Medulla oblongata (tissue), 1 donor: Measurements from ENCODE around the gene F3.

ENCODE experiments used
- DNase-seq: peaks from one replicate; pipeline ENCODE4 v3.0.0-alpha.2; 2015; ENCODE audit errors: extremely low spot score

F3 gene

DNA sequence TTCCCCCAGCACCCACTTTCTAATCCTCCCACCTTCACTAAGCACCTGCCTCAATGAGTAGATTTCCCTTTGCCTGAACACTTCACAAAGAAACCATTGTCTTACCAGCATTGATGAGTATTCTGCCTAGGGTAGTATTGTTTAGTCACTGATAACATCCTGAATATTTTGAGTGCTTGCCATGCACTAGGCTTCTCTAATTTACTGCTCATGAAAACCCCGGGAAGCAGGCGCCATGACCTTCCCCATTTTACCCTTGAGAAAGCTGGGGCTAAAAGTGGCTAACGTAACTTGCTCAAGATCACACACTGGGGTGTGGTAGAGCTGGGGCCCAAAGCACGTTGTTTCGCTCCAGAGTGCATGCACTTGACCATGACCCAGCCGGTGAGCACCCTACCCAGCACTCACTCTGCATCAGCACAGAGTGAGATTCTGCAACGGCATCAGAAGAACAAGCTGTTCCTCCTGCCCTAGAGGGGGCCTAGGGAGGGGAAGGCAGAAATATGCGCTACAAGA, 10.6 kb upstream of the F3 start:
- DNase-seq: no peak

GRCh38 chr1:94551449-94551848, 9.9 kb upstream of the F3 start:
- DNase-seq: no peak

- no peak for DNase-seq
Observed at GRCh38 chr1:94550800-94551241, 9.3 kb upstream of the F3 start.

GRCh38 chr1:94550396-94550795, 8.8 kb upstream of the F3 start:
- DNase-seq: no peak

- DNase-seq: no peak
Observed at GRCh38 chr1:94549706-94550105, 8.1 kb upstream of the F3 start.

GRCh38 chr1:94544706-94545490, 3.3 kb upstream of the F3 start:
- no peak for DNase-seq

- no peak for DNase-seq
Observed at GRCh38 chr1:94543893-94544635, 2.5 kb upstream of the F3 start.

DNA sequence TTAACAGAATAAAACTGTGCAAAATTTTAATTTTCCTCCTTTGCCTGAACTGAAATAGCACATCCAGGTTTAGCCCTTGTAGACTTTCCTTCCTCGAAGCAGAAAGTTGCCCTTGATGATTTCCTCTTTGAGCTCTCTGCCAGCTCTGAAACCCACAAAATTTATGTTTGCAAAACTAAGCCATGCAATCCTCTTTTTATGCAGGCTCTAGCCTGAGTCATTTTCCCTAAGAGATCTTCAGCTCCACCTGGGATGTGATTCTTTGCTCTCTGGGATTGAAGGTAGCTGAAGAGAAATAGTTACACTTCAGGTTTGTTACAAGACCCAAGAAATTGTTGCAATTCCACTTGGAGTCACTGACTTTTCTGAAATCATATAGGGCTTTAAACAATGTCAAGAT, 1.4 kb upstream of the F3 start:
- DNase-seq: no peak

GRCh38 chr1:94542088-94542870, 720 bp upstream of the F3 start:
- DNase-seq: peak; percentile 49

DNA sequence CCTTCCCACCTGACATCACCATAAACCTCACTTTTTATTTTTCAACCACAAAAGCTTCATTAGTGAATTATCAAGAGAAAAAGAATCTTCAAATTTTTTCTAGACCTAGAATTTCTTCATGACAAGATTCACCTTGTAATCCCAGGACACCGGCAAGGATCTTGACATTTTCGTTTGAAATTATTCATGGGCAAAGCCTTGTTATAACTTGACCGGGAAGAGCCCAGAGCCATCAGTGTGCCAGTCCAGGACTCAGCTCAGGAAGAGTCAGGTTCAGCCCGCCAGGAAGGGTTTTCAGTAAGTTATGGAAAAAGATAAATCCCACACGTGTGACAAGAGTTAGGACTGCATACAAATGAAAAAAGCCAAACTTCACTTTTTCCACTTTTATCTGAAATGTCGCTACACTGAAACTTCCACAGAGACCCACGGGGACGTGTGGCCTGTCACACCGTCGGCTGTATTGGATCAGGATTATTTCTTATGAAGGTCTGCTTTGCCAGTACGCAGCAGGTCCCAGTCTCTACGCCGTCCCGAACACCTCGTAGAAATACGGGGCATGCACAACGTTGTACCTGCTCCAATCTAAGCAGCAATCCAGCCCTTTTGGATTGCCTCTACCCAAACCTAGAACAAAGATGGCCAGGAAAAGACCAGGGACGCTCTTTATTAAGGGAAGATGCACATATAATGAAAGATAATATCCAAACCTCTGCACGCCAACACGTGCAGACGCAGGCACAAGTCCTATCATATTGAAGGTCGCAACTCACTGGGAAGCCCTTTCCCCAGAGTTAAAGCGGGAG, 916 bp downstream of the F3 start:
- no peak for DNase-seq

DNA sequence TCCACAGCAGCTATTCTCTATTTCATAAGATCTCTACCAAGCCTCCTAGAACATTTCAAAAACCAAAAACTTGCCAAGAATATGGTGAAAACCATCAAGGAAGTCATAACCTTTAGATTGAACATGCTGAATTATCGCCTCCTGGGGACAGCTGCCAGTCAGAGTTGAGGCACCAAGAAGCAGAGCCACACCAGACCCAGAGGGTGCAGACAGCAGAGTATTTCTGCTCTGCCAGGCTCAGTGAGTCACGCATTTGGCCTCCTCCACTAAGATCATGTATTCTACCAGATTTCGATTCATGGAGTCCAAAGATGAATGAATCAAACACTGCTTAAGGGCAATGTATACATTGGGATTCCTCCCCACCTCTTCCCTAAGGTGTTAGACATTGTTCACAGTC, 2.1 kb downstream of the F3 start:
- DNase-seq: no peak

DNA sequence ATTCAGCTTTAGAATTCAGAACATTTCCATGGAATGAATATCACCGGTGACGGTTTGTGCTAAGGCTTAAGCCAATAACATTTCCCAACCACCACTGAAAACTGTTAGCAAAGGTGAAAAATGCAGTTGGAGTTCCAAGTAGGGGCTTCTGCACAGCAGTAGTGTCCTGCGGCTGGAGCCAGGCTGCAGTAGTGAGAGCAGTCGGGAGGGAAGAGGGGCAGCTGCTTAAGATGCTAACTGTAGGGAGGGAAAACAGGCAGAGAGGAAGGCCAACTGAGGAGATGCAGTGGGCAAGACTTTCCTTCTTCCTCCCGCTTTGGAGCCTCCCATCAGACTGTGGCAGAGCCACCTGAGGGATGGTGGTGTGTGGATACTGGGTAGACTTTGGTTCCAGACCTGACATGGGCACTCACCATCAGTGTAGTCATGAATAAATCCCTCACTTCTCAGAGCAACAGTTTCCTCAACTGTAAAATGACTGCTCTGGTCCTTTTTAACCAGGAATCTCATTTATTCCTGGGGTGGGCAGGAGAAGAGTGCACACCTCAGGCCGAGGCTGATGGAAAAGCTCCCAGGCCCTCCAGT, 3.2 kb downstream of the F3 start:
- no peak for DNase-seq

GRCh38 chr1:94537254-94537653, 4.3 kb downstream of the F3 start:
- no peak for DNase-seq

DNA sequence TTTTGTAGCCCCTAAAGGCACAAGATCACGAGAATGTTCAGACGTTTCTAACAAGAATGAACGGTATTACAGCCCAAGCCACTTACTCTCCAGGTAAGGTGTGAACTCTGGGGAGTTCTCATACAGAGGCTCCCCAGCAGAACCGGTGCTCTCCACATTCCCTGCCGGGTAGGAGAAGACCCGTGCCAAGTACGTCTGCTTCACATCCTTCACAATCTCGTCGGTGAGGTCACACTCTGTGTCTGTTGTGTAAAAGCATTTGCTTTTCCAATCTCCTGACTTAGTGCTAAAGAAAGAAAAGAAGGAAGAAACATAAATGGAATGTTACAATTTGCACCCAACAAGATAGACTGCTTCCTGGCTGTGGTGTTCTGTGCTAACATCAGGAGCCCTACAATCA, 5.7 kb downstream of the F3 start:
- DNase-seq: no peak

DNA sequence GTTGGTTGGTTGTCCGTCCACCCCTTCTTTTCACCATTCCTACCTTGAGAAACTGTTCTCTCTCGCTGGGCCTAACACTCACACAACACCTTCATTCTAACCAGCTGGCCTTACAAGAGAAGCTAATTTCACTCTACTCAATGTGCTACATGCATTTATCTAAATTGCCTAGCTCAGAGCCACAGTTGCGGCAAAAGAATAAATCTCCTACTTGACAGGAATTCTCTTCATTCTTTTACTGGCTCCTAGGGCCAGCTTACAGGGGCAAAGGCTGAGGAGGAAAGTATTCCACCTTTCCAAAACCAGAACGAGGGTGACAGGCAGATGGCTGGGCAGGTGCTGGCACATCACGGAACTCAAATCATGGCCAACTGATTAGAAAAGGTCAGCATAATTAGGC, 6.5 kb downstream of the F3 start:
- no peak for DNase-seq

DNA sequence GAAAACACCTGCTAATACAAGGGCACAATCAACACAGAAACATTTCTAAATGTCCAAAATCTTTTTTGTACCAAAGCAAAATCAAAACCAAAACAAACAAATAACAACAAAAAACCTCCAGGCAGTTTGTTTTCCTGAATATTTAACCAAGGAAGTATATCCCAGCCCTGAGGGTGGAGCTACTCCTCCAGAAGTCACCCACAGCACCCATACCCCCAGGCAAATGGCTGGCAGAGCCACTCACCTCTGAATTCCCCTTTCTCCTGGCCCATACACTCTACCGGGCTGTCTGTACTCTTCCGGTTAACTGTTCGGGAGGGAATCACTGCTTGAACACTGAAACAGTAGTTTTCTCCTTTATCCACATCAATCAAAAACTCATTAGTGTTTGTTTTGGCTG, 9.5 kb downstream of the F3 start:
- DNase-seq: no peak

DNA sequence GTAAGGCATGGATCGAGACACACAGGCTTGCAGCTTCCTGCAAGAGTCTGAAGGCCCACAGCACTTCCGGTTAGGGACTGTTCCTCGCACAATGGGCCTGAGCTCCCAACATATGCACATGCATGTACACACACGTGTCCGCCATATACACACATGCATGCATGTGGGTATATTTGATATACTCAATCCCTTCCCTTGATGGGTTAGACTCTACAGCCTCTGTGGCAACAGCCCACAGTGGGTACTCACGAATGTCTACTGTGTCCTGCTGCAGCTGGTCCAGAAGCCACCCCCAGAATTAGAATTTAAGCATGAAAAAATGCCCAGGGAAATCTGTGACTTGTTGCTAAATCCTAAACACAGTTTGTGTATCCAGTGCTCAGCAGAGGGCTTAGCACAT, 9.9 kb downstream of the F3 start:
- DNase-seq: no peak

DNA sequence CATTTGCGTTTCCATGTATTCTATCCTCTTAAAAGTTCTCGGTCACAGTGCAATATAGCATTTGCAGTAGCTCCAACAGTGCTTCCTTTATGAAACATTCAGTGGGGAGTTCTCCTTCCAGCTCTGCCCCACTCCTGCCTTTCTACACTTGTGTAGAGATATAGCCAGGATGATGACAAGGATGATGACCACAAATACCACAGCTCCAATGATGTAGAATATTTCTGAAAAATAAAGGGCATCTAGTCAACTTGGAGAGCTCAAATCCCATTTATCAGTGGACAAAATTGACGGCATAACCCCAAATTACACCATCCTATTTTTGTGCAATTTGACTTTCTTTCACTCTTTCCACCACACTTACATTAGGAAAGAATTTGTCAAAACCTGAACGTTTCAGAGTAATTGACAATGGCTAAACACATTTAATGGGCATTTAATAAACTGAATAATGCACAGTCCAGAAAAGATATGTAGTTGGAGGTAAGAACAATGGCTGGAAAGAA, 11.1 kb downstream of the F3 start:
- no peak for DNase-seq

DNA sequence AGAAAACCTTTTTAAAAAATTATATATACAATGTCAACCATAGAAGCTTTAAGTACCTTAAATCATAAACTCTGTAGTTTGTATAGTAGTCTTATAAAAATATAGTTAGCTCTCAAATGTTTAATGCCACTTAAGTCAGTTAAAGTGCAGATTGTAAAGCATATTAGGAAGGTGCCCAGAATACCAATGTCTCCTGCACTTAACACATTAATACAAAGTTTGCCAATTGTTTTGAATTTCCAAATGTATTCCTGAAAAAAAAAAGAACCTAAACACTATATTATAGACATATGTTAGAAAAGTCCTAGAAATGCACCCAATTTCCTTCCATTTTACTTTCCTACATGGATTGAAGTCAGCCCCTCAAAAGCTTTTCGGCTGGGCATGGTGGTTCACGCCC, 12.1 kb downstream of the F3 start:
- no peak for DNase-seq

- no peak for DNase-seq
Observed at GRCh38 chr1:94528826-94529225, 12.7 kb downstream of the F3 start.

DNA sequence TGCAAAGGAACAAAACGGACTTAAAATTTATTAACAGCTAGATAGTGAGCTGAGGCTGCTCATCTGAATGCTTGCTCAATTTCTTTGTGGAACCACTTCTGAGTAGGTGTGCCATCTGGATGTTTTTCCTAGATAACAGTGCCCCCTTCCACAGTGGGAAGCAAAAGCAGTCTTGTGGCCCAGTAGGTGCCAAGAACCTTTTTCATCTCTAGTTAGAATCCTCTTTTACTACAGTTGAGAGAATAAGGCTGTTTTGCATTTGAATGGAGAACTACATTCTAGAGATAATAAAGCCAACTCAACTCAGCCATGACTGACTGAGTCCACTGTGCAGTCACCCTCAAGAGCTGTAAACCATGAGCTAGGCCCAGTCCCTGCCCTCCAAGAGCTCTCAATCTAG, 13.3 kb downstream of the F3 start:
- DNase-seq: no peak
